DMS153 treated with DMSO at 0.1 percent for 48 hours (cell line): ENCODE data around the gene SLC35E1.
"Not testable (repeated sequence)": the region's sequence is repeated elsewhere in the genome, so short reads cannot be mapped to it uniquely, and the experiment has no call there.

Experiments
- DNase-seq: peaks from one replicate; lab custom pipeline; 2025; ENCODE audit not compliant: unreplicated experiment; lab: John Stamatoyannopoulos, UW

Gene SLC35E1

DNA sequence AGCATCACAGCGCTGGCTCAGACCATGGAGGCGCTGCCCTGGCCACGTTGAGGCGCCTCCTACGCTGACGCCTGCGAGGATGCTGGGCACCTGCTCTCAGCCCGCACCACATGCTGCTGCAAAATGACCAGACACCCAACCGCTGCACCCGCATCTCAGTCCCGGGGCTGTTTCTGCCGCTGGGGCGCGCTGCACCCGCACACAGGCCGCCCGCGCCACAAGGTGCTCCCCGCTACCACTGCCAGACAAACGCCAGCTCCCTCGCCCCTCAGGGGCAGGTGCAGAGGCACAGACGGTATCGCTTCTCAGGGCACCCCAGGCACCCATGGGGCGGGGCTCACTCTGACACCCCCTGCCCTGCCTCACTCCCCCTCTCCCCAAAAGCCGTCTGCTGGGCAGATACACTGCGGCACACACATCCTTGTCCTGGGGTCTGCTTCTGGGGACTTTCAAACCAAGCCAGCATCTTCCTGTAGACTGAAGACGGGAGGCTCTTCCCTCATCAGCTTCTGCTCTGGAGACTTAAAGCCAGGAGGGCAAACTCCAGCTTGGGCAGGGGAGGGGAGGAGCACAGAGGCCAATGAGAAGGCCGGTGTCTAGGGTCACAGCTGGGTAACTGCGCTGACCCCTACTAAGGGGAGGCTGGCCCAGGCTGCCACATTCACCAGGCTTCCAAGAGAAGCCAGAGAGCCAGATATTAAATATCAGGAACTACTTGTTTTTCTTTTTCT lies 46.3 kb downstream of the SLC35E1 start:
- no peak for DNase-seq

DNA sequence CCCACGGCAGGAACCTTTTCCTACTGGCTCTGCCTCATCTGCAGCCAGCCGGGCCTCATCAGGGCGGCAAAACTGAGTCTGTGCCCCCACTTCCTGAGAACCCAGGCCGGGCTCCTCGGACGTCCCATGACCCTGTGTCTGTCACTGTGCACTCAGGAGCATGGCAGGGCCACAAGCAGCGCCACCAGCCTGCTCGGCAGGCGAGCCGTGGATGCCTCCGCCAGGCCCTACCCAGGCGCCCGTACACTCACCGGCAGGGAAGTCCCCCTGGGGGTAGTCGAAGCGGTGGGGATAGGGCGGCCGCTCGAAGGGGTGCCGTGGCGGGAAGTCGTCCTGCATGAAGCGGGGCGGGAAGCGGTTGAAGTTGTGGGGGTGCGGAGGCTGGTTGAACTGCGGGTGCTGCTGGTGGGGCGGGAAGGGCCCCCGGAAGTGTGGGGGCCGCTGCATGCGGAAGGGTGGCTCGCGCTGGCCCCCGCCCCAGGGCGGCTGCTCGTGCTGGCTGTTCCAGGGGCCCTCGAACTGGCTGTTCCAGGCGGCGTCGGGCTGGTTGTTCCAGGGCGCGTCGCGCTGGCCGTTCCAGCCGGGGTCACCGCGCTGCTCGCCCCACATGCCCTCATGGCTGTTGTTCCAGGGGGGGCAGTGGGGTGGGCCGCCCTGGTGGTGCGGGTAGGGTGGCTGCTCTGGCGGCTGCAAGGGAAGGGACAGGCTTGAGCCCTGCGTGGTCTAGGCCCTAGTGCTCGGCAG lies 47.1 kb downstream of the SLC35E1 start:
- no peak for DNase-seq

DNA sequence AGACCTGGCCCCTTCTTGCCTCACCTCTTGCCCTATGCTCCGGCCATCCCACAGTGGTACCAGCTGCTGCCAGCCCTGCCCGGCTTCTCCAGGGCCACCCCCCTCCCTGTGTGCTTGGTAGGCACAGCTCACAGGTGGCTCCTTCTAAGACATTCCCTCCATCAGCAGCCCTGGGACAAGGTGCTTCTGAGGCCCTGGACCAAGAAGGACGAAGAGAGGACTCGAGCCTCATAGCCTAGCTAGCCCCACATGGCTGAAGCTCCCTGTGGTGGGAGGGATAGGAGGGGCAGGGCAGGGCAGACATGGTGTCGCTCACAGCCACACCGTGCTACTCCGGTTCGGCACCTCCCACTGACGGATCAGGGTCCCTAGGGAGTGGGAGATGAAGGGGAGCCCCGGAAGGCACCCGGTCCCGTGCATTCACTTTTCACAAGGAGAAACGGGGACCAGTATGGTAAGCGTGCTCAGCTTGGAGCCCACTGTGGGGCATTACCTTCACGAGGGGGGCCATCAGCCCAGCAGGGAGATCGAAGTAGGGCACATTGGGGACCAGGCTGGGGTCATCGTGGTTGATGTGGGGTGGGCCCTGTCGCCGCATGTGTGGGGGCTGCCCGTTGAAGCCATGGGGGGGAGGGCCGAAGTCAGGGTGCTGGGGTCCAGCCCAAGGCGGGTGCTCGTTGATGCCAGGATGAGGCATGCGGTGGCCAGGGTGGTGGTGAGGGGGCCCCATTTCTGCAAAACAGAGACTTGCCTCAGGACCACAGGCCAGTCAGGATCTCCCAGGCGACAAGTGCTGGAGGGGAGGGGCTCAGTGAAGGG lies 49.4 kb downstream of the SLC35E1 start:
- DNase-seq: no peak

DNA sequence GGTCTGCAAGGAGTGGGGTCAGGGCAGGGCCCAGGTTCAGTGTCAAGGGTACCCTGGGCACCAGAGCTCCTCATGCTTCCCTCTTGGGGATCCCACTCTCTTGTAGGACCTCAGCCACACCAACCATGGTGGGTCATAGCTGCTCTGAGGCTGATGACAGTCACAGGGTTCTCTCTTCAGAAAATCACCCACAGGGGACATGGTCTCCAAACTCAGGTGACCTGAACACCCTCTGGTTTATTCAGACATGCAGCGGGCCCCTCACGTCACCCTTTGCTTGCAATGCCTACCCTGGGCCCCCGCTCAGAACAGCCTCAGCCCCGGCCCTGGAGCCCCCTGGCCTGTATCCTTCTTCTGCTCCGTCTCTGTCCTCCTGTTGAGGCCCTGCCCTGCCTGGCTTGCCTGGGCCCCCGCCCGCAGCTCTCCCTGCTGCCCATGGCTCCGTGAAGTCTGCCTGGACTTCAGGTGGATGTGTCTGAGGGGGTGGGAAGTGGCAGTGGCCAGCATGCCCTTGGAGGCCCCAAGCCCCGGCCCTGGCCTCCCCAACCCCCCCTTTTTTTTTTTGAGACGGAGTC lies 50.4 kb downstream of the SLC35E1 start:
- DNase-seq: no peak

DNA sequence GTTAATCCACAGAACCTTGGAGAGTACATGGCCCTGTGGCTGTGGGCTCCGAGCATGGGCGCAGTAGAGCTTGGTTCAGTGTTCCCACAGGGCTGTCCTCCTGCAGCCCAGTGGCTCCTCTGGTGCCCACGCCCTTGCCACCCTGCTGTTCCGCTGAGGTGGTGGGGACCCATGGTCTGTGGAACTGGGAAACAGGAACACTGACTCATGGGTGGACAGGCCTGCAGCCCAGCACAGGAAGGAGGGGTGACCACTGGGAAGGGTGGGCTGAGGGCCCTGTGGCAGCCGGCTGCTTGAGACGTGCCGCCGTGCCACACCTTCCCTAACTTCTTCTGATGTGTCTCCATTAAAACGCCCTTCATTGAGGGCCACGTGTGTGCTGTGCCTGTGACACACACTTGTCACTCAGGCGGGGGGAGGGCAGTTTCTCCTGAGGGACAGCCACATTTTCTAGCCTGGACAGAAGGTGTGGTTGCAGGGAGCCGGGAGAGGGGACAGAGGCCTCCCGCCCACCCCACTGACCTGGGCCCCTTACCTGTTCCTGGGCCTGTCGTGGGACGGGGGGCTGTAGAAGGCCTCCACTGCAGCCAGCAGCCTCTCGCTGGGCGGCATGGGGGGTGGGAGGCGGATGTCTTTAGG lies 51.1 kb downstream of the SLC35E1 start:
- DNase-seq: no peak

DNA sequence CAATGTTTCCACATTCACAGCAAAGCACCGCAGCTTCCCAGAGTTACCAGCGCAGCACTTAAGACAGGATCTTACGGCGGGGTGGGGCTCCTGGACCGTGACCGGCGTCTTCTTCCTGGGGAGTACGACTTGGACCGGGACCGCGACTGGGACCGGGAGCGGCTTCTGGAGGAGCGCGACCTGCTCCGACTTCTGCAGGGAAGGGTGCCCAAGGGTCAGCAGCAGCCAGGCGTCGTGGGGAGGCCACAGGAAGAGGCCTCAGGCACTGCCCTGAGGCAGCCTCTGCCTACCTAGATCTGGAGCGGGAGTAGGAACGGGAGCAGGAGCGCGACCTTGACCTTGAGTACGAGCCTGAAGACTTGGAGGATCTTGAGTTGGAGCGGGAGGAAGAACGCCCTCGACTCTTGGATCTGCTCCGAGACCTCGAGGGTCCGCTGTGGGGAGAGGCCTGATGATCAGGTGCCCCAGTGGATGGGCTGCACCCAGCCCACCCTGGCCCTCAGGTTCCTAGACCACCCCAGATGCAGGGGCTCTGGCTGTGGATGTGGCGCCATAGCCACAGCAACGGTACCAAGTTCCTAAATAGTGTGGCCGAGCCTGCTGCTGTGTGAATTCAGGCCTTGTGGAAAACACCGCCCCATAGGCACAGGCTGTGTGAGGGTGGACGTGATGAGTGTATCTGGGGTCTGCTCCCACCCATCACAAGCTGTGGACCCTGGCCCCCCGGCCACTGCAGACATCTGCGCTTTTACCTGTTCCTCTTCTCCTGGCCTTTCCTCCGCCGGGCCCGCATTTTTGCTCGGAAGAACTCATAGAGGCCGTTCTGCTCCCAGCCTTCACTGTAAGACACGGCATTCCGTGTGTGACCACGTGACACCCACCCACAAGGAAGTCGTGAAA lies 51.9 kb downstream of the SLC35E1 start:
- no peak for DNase-seq

DNA sequence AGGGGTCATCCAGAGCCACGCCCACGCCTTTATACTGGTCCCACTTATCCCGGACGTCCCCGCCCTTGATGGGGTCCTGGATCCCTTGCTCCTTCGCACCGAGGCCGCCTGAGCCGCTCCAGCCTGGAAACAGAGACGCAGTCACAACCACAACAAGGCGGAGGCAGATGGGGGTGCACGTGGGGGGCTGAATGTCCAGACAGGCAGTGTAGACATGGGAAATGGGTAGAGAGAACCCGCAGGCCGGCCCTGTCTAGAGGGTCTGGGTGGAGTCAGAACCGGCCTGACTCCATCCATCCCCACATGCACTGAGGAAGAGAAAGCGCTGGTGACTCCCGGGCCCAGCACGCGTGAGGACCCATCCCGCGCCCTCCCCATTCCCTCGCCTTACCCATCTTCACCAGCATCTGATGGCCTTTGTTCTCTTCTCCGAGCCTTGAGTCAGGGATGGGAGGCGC lies 53.0 kb downstream of the SLC35E1 start:
- no peak for DNase-seq

DNA sequence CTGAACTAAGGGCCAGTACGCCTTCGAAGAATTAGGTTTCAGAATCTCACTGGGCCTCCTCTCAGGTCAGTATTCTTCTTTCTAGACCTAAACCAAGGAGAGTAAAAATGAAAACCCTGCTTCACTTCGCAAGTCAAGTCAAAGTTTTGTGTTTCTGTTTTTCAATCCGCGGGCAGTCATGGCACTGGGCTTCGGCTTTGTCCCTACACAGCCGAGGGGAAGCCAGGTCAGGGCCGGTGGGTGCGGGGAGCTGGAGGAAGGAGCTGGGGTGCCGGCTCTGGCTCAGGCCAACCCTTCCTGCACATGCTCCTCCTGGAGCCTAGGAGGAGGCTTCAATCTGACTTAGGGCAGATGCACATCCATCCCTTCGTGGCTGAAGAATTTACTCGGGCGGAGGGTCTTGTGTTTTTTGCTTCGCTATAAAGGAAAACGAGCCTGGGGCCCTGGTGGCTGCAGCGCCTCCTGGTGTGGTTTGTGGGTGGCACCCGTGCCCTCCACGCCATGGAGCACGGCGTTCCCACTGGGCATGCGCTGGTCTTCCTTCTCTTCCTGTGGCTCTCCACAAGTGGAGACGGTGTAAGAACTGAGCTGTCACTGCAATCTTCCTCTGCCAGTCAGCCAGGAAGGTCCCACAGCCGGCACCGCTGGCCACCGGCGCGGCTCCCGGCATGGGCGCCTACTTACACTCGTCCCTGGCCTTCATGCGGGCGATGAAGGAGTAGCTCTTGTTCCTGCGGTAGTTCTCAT lies 53.6 kb downstream of the SLC35E1 start:
- no peak for DNase-seq

DNA sequence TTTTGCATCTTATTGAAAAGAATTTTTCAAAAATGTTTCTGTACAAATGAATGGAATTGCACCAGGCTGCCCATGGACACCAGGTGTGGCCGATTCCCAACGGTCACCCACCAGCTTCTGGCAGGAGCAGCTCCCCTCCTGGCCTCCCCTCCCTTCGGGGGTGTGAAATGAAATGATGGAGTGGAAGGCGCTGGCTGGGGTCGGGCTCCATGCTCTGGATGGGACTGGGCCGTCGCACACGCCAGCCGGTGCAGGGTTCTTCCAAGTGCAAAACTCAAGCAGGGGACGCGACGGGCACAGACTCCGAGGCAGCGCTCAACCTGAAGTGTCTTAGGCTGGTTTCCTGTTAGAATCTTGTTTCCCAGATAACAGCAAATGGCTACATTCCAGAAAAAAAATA lies 54.2 kb downstream of the SLC35E1 start:
- DNase-seq: no peak

DNA sequence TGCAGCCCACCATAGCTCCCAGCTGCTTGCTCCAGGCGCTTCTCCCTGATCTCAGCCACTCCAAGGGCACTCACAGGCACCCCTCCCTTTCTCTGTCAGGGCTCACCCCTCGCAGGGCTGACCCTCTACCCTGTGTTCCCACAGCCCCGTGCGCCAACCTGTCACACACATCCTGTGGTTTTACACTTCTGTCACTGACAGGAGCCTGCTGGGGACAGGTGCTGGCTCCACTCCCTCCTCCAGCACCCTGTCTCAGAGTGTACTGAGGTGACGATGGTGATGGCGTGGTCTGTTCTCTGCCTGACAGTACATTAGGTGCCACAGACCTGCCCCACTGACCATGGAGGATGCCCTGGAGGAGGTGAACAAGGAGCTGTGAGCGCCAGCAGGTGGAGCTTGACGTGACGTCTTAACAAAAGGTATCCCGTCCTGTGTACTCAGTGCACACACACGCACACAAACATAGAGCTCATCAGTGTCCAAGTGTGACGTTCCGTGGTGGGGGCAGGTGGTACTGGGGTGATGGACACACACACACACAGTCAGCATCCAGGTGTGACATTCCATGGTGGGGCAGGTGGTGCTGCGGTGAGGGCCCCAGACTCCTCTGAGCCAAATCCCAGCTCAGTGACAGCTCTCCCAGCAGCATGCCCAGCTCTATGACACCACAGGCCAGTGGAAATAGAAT lies 55.1 kb downstream of the SLC35E1 start:
- no peak for DNase-seq

DNA sequence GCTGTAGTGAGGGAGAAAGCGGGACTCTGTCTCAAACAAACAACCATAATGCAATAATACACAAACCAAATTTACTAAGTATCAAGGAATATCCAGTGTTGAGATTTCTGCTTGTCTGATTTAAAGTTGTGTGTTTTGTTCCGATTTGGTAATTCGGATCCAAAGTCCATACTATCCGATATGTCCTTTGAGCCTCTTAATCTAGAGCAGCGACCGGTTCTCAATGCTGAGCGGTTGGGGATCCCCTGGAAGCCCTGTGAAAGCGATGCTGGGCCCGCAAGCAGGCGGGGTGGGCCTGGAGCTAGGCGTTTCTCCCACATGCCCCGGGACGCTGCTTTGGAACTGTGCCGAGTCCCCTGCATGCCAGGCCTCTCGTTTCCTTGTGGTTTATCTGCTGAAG lies 55.8 kb downstream of the SLC35E1 start:
- DNase-seq: no peak

DNA sequence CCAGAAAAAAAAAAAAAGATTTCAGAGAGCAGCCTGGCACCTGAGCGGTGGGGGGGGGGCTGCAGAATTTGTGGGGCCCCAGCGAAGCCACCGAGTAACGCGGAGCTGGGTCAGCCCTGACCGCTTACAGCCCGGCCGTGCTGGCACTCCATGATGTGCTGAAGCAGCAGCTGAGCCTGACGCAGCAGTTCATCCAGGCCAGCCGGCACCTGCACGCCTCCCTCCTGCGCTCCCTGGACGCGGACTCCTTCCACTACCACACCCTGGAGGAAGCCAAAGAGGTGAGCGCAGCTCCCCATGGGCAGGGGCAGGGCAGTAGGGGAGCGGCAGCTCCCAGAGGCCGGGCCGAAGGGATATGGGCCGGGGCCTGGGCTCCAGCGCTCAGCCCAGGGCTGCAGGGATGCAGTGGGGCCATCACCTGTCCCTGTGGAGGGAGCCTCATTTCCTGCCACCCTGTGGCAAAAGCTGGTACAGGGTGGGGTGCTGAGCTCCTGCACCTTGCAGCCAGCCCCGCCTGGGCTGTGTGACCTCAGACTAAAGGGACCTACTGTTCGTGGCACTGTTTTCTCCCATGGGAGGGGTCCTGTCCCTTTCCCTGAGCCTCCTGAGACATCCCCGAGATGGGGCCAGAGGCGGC lies 57.7 kb downstream of the SLC35E1 start:
- DNase-seq: no peak

DNA sequence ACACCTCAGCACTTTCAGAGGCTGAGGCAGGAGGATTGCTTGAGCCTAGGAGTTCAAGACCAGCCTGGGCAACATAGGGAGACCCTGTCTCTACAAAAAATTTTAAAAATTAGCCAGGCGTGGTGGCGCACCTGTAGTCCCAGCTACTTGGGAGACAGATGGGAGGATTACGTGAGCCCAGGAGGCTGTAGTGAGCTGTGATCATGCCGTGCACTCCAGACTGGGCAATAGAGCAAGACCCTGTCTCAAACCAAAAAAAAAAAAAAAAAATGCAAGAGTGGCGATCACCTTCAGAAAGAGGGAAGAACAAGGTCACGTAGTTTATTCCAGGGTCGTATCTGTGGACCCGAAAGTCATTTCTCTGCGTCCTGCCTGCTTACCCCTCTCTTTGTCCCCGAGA lies 59.6 kb downstream of the SLC35E1 start:
- DNase-seq: not testable (repeated sequence)

DNA sequence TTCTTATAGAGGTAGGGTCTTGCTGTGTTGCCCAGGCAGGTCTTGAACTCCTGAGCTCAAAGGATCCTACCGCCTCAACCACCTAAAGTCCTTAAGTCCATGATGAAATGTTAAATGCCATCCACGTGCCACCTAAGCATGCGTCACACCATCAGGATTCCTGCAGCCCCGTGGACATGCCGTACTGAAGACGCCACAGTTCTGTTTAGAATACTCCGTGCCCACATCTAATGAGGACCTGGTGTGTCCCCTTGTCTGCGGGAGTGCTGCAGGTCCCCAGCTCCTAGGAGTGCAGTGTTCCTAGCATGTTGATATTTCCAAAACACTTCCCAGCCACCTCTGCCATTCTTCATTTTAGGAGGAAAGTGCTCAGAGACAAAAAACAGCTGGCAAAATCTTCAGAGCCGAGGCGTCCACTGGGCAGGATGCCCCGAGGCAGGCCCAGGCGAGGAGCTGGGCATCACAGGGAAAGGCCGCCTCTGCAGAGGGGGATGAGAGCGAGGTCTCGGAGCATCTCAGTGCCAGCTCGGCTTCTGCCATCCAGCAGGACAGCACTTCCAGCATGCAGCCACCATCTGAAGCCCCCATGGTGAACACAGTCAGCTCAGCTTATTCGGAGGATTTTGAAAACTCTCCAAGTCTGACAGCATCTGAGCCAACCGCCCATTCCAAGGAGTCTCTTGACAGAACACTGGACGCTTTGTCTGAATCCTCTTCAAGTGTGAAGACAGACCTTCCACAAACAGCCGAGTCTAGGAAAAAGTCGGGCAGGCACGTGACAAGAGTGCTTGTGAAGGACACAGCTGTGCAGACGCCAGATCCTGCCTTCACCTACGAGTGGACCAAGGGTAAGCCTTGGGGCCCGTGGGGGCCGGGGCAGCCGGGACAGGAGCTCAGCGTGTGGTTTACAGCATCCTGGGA lies 62.8 kb downstream of the SLC35E1 start:
- DNase-seq: no peak

DNA sequence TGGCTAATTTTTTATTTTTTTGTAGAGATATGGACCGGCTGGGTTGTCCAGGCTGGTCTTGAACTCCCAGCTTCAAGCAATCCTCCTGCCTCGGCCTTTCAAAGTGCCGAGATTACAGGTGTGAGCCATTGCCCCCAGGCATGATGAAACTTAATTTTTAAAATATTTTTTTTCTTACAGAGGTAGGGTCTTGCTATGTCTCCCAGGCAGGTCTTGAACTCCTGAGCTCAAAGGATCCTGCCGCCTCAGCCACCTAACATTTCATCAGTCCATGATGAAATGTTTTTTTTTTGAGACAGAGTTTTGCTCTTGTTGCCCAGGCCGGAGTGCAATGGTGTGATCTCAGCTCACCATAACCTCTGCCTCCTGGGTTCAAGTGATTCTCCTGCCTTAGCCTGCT lies 63.7 kb downstream of the SLC35E1 start:
- no peak for DNase-seq

DNA sequence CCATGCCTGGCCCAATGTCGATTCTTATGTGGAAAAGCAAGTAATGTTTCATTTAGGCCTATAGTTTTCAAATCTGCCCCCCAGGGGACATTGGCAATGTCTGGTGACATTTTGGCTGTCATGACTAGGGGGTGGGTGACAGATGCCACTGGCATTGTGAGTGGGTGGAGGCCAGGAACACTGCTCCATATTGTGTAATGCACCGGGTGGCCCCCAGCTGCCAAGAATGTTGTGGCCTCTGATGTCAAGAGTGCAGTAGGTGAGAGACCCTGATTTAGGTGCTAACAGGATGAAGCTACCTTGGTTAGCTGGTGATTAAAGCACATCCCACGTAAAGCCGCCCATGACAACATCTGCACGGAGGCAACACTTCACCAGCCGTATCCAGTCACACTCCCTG lies 65.3 kb downstream of the SLC35E1 start:
- no peak for DNase-seq

DNA sequence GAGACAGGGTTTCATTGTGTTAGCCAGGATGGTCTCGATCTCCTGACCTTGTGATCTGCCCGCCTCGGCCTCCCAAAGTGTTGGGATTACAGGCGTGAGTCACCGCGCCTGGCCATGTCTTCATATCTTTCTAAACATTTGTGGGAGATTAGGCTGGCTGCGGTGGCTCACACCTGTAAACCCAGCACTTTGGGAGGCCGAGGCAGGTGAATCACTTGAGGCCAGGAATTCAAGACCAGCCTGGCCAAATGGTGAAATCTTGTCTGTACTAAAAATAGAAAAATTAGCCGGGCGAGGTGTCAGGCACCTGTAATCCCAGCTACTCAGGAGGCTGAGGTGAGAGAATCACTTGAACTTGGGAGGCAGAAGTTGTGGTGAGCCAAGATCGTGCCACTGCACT lies 66.1 kb downstream of the SLC35E1 start:
- DNase-seq: not testable (repeated sequence)
